HG02840 (cell line): ENCODE results near the gene APOA5.
A peak's percentile ranks its signal among the peaks of the same experiment; 100 is the strongest.
"Not testable (repeated sequence)": the region's sequence is repeated elsewhere in the genome, so short reads cannot be mapped to it uniquely, and the experiment has no call there.

ENCODE experiments used
- ATAC-seq: cut with Tn5 transposase; IDR thresholded peaks from one replicate; pipeline ENCODE4 v1.9.1; 2021; ENCODE audit warnings: mild to moderate bottlenecking, moderate library complexity, moderate number of reproducible peaks; ENCODE audit not compliant: unreplicated experiment, low FRiP score

APOA5 gene

GRCh38 chr11:116801662-116802061, 10.0 kb upstream of the APOA5 start:
- ATAC-seq, result not testable (repeated sequence)

- ATAC-seq, result no peak
Measured at GRCh38 chr11:116800610-116801009, 8.9 kb upstream of the APOA5 start.

DNA sequence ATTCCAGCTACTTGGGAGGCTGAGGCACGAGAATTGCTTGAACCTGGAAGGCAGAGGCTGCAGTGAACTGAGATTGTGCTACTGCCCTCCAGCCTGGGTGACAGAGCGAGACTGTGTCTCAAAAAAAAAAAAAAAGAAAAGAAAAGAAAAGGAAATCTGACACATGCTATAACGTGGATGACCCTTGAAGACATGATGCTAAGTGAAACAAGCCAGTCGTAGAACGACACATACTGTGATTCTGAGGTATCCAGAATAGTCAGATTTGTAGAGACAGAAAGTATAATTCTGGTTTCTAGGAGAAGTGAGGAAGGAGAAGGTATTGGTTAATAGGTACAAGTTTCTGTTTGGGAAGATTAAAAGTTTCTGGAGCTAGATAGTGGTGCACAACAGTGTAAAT, 6.7 kb upstream of the APOA5 start:
- ATAC-seq, result no peak

- no peak for ATAC-seq
Measured at GRCh38 chr11:116797816-116798215, 6.1 kb upstream of the APOA5 start.

- ATAC-seq, result no peak
Measured at GRCh38 chr11:116796548-116796947, 4.9 kb upstream of the APOA5 start.

- no peak for ATAC-seq
Measured at GRCh38 chr11:116794851-116795250, 3.2 kb upstream of the APOA5 start.

DNA sequence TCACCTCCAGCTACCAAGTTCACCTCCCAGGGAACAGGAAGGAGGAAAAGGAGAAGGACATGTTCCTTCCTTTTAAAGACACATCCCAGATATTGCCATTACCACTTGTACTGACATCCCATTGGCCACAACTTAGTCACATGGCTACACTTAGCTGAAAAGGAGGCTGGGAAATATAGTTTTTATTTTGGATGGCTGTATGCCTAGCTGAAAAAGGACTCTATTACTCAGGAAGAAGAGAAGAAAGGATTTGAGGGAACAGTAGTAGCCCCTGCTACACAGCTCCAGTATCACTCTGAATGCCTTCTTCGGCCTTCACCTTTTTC, 2.1 kb upstream of the APOA5 start:
- ATAC-seq, result no peak

- no peak for ATAC-seq
Measured at GRCh38 chr11:116792869-116793771, 1.4 kb upstream of the APOA5 start.

GRCh38 chr11:116792144-116792868, 627 bp upstream of the APOA5 start:
- ATAC-seq, result no peak

GRCh38 chr11:116791002-116791812, 472 bp downstream of the APOA5 start:
- no peak for ATAC-seq

DNA sequence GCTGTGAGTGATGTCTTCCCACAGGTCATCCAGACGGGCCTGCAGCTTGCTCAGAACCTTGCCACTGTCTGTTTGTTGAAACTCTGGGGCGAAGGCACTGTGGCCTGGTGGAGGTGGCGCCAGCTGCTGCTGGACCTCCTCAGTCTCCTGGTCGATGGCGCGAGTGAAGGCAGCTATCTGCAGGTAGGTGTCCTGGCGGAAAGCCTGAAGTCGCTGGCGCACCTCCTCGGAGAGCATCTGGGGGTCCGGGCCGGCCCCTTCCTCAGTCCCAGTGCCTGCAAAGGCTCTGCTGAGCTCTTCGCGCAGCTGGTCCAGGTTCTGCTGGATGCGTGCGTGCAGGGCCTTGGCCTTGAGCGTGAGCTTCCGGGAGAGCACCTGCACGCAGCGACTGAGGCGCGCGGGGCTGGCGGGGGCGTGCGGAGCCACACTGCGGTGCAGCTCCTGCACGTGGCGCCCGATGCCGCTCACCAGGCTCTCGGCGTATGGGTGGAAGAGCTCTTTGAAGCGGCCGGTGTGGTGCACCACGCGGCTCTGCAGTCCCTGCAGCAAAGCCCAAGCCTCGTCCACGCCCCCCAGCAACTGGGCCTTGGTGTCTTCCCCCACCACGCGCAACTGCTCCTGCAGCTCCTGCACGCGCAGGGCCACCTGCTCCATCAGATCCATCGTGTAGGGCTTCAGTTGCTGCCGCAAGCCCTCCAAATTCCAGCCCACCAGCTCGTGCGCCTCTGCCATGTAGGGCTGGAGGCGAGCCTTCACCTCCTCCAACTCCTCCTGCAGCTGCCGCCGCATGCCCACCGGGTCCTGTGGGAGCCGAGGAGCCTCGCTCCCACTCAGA, 1.3 kb downstream of the APOA5 start:
- no peak for ATAC-seq

DNA sequence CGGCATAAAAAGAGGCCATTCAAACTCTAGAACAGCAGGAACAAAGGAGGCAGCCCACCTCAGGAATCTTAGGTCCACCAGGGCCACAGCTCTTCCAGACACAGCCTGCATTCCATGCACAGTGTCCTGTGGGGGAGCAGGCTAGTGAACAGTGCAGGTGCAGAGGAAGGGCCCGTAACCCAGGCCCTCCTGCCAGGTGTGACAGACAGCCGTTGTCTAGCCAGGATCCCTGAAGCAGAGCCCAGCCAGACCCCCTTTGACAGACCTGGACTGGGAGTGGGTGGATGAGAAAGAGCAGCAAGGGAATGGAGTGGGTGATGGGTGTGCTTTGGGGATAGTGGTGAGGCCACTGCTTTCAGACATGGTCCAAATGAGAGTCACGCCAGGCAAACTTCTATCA, 2.7 kb downstream of the APOA5 start:
- no peak for ATAC-seq

DNA sequence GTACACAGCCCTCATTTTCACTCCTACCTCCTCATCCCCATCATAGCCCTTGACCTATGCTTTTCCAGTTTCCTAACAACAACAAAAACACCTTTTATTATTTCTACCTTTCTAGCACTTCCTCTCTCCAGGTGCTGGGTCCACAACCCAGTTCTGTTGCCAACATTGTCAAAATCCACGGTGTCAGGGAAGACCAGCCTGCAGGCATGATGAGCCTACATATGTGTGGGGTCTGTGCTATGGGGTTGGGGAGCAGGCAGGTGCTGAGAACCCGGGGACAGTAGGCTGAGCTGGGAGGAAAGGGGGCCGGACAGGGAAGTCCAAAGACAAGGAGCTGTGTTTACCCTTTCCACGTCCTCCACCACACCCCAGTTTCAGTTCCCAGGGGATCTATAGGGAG, 3.1 kb downstream of the APOA5 start:
- ATAC-seq, result no peak

DNA sequence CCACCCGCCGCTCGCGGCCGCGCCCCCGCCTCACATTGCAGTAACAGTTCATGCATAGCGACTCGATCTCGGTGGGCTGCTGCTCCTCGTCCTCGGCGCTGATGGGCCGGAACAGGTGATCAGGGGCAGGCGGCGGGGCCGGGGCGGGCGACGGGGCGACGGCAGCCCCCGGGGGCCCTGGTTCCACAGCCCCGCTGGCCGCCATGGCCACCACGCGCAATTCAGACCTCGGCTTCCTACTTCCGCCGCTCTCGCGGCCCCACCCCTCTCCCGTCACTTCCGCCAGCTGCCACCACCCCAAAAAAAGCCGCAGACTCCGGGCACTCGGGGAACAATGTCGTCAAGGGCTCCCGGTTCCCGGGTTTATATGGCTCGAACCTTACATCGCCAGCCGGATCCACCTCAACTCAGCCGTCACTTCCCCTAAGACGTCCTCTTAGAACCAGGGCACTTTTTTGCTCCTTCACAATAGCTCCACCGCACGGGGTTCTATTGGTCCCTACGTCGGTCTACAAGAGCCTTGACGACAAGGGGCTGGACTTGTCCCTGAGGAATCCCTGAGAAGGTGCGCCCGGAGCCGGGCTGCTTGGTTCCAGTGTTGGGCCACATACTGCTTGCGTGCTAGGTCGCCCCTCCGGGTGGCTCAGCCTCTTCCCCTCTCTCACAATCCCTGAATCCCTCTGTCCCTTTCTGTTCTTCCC, 3.7 kb downstream of the APOA5 start, which contains the start of gene ZPR1:
ZPR1 (minus strand) TSS at position 238 of the 701 bp plus-strand sequence; CDS start at position 205, 33 bp downstream.
- peak; percentile 78 for ATAC-seq

- ATAC-seq, result no peak
Measured at GRCh38 chr11:116787436-116787785, 4.3 kb downstream of the APOA5 start.

DNA sequence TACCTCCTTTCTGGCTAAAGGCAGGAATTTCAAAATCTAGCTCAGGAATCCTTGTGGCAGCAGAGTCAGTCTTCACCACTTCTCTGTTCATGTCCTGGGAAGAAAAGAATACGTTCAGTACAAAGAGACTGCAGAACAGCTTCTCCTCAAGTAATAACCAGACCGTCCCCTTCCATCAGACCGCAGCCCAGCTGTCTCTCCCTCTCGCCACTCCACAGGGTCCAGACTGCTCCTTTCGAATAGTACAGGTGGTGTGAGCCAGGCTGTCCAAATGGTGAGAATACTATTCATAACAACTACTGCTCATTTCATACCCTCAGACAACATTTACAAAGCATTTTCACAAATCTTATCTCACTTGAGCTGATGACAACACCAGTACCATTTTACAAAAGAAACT, 4.7 kb downstream of the APOA5 start:
- no peak for ATAC-seq

- no peak for ATAC-seq
Measured at GRCh38 chr11:116786326-116786725, 5.4 kb downstream of the APOA5 start.

- ATAC-seq, result no peak
Measured at GRCh38 chr11:116782728-116783127, 9.0 kb downstream of the APOA5 start.

GRCh38 chr11:116778556-116778955, 13.1 kb downstream of the APOA5 start:
- no peak for ATAC-seq

DNA sequence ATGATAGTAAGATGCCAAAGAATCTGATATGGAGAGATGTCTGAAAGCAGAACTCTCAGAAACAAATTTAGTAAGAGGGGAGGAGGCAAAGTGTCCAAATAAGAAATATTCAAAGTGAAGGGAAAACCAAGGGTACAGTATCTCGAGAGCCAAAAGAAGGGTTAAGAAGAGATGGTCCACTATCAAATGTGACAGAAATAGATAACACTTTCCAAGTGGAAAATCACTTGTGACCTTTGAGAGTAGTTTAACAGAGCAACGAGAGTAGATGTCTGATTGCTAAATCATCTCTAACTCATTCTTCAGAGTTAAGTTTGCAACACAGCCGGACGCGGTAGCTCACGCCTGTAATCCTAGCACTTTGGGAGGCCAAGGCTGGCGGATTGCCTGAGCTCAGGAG, 14.6 kb downstream of the APOA5 start:
- no peak for ATAC-seq
